HG02970 (cell line): ENCODE results near the gene CCDC146.
"Not testable (repeated sequence)": the region's sequence is repeated elsewhere in the genome, so short reads cannot be mapped to it uniquely, and the experiment has no call there.

Source experiments
- ATAC-seq: cut with Tn5 transposase; IDR thresholded peaks from one replicate; pipeline ENCODE4 v1.9.1; 2021; ENCODE audit warnings: mild to moderate bottlenecking, moderate library complexity, moderate number of reproducible peaks; ENCODE audit not compliant: unreplicated experiment, low FRiP score

Gene CCDC146

GRCh38 chr7:77140291-77140690, 17.9 kb downstream of the CCDC146 start:
- ATAC-seq = not testable (repeated sequence)

DNA sequence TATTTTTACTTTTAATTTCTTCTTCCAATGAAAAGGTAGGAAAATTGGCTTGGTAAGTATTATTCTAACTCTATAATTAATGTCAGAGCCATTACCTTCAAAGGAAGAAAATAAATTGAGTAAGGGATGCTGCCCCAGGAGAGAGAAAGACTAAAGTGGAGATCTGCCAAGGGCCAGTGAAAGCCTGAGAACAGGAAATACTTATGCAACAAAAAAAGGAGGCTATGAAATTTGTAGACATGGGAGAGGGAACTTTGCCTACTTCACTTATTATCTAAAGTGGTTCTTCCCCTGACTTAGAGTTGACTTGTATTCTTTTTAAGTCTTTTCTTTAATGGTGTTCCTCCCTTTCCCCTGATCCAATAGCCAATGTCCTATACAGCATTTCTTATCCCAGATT, 29.8 kb downstream of the CCDC146 start:
- ATAC-seq = not testable (repeated sequence)

- ATAC-seq = peak; percentile 46
Observed at GRCh38 chr7:77154917-77155464, 32.6 kb downstream of the CCDC146 start.

DNA sequence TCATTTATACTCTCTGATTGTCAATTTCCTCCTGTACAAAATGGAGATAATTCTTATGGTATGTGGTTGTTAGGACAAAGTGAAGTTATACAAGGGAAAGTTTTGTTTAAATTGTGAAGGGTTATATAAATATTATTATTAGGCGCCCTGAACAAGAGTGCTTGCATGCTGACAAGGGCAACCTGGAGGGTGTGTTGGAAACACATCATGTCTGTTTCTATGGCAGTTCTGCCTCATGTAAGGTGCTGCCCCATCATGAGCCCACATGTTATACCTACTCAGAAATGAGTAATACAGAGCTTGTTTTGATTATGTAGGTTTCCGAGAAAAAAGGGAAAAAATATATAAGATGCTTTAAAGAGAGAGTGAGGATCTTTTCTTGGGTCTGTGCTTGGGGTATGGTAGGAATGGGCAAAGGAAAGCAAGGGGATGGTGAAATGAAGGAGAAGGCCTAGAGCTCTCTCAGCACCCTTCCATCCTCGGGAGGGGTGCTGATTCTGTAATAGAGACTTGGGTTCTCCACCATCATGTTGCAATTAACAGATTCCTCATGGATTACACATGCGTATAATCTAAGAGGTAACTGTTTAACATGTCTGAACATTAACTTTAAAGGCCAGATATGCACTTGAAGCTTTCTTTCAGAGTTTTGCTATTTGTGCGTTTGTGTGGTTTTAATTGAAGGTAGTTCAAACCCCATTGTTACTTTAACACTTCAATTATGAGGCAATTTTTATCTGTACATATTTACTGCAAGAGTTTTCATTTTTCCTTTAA, 33.4 kb downstream of the CCDC146 start:
- not testable (repeated sequence) for ATAC-seq

DNA sequence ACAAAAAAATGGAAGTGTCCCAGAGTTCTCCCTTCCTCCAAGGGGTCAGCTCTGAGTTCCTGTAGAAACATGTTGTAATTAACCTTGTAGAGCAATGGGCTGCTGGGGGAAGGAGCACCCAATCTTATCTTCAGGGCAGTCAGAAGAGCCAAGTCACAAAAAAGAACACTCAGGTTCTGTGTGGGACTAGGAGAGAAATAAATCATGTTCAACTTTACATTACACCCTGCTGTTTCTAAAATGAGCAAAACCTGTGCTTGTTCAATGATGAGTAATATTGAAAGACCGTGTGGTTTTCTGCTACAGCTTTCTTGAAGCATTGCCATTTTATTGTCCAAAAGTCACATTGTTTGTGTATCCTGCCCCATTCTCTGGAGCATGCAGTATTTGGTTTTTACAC, 34.6 kb downstream of the CCDC146 start:
- peak; percentile 71 for ATAC-seq

GRCh38 chr7:77157446-77157845, 35.0 kb downstream of the CCDC146 start:
- peak; percentile 51 for ATAC-seq

DNA sequence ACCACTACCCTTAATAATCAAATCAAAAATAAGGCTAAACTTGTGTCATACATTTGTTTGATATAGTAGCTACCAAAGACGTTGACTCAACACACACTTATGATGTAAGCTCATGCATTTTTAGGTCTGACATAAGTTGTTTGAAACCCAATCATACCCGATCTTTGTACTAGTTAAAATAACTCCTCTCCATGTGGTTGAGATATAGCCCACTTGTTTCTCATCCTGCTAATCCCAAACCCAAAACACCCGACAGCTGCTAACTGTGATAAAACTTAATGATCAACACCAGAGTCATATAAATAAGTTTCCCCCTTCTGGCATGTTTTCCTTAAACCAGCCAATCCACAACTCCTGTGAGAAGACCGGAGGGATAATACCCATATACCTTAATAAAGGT, 48.7 kb downstream of the CCDC146 start:
- not testable (repeated sequence) for ATAC-seq

- not testable (repeated sequence) for ATAC-seq
Observed at GRCh38 chr7:77172437-77173172, 50.2 kb downstream of the CCDC146 start.

DNA sequence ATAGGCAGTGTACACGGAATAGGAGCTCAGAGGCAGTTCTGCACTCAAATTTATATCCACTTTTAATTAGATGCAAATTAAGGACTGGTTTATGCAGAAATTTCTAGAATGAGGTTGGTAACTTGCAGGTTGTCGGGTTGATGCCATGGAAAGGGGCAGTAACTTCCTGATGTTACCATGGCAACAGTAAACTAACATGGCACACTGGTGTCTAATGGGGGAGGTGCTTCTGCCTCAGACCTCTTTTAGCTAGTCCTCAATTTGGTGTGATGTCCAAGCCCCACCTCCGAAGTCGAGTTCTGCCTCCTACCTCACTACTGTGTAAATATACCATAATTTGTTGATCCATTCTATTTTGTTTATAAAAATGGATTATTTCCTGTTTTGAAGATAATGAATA, 52.0 kb downstream of the CCDC146 start:
- ATAC-seq = not testable (repeated sequence)

- peak; percentile 64 for ATAC-seq
Observed at GRCh38 chr7:77175274-77175800, 52.9 kb downstream of the CCDC146 start.

GRCh38 chr7:77177321-77177904, 55.0 kb downstream of the CCDC146 start:
- not testable (repeated sequence) for ATAC-seq

DNA sequence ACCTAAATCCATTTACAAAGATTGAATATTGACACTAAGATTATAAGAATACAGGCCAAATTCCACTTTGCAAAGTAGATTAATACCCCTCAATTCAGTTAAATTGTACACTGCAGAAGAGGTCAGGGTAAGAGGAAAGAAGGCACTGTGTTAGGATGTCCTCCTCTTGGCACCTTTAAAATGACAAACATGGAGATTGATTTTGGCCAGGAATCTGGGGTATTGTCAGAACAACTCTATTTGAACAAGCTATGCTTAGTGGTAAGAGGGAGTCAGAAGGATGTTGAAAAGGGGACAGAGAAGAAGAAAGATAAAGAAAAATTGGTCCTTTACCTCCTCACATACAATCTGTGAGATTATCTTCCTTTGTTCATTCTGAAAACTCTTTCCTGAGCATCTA, 55.6 kb downstream of the CCDC146 start:
- ATAC-seq = not testable (repeated sequence)

- ATAC-seq = no peak
Observed at GRCh38 chr7:77181015-77181595, 58.7 kb downstream of the CCDC146 start.

GRCh38 chr7:77181734-77182133, 59.3 kb downstream of the CCDC146 start:
- no peak for ATAC-seq

DNA sequence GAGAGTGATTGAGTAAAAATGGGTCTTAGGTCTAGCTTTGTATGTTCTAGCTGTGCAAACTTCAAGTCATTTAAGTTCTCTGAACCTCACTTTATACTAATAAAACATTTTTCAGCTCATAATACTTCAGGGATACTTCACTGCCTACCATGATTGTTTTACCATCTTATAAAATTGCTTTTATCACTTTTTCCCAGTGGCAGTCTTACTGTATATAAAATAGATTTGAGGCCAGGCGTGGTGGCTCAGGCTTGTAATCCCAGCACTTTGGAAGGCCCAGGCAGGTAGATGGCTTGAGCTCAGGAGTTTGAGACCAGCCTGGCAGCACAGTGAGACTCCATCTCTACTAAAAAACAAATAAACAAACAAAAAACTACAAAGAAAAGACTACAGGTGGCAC, 59.8 kb downstream of the CCDC146 start:
- no peak for ATAC-seq

DNA sequence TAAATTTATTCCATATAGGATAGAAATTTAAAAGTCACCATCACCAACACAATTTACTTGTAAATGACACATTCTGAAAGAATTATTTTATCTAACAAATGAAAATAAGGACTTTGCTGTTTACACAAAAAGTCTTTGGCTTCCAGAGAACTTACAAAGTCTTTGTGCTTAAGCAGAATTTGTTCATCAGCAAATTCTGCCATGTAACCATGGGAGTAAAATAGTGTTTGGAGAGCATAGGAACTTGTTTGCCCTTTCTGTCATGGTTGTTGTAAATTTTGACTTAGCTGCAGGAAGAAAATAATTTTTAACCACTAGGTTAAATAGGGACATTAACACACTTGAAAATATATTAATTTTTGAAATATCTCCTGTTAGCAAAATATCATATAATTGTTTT, 62.0 kb downstream of the CCDC146 start:
- no peak for ATAC-seq

GRCh38 chr7:77184990-77185389, 62.6 kb downstream of the CCDC146 start:
- ATAC-seq = no peak

GRCh38 chr7:77185866-77186265, 63.5 kb downstream of the CCDC146 start:
- no peak for ATAC-seq

DNA sequence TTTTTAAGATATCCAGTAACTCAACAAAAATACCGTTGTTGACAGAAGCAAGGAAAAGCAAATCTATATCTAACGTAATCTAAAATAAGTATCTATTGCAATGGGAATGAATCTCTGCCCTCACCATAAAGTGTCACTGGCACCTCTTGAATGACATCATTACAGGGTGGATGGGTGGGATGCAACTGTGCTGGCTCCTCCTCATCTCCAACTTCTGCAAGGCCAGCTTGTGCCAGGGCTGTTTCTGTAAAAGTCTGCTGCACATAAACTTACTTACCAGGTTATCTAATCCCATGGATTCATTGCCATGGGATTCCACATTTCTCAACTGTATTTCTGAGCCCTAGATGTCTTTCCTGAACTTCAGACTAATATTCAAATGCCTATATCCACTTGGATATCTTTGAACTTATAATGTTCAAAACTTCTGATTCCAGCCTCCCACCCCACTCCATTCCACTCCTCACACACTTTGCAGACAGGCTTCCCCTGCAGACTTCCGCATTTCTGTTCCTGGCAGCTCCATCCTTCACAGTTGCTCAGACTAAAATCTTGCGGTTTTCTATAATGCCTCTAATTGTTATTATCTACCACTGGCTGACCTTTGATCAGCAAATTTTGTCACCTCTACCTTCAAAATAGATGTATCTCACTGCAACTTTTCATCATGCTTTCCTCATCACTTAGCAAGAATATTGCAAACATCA, 66.5 kb downstream of the CCDC146 start:
- no peak for ATAC-seq

GRCh38 chr7:77197141-77197540, 74.7 kb downstream of the CCDC146 start:
- ATAC-seq = no peak
